C1 segment of cervical spinal cord (tissue), 14 donors: ENCODE results near the gene USP4.
"Not testable (repeated sequence)": the region's sequence is repeated elsewhere in the genome, so short reads cannot be mapped to it uniquely, and the experiment has no call there.

Experiments
- DNase-seq, 14 donors: peaks; one replicate each; lab custom pipeline; 2025; lab: John Stamatoyannopoulos, UW

The USP4 gene

DNA sequence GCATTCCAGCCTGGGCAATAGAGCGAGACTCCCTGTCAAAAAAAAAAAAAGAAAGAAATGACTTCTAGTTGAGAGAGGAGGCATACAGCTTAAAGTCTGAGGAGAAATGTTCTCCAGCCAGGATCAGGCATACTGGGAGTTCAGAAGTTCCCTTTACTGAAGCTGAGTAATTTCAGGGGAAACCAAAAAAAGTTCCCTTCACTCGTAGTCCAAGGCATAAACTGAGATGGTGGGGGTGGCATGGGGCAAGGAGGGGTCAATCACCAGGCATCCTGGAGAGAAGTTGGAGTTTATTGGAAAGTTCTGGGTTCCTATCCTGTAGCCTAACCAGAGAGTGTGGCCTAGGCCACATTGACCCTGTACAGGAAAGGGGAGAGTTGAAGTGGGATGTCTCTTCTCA lies 12.4 kb upstream of the USP4 start:
- DNase-seq: no peak

DNA sequence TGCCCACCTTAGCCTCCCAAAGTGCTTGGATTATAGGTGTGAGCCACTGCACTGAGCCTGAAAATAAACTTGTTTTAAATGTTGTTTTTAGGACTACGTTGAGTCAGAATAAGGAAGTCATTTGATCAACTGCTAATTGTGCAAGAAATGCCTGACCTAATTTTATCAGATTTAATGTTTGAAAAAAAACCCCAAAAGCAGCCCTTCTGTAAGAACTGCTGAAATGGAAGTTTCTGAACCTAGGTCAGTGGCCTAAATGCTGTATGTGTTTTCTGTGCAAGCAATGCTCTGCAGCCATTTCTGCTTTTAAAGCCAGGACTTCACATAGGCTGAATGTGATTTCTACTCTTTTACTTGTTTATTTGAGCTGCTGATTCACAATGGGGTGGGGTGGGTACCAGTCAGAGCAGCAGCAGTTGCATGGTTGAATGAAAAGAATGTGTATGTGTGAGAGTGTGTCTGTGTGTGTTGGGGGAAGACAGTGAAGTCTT lies 11.7 kb upstream of the USP4 start:
- DNase-seq: no peak

DNA sequence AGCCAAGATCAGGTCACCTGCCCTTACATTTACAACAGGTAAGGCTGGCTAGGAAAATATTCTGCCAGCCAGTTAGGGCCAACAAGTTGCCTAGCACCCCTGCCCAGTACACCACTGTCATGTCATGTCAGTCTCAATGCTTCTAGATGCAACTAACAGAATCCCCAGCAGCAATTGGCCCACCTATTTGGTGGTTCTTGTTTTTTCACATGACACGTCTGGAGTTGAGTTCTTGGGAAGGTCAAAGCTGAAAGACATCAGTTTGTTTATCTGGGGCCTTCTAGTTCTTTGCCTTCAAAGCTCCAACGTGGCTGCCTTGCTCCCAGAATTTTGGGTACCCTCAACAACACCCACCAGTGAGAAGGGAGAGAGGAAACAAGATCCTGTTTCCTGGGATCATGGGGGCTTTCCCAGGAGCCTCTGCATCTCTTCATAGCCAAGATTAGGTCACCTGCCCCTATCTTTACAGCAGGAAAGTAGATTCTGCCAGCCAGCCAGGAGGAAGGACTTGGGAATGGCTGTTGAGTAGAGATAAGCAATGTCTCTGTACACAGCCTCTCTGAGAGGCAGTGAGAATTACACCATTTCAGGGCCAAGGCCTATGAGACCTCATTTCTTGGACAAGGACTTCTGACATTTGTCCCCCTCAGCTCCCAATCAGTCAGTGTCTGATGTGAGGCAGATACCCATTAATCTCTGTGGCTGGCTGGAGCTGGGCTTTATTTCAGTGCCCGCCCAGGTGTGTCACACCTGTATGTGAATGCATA lies 9.7 kb upstream of the USP4 start:
- no peak for DNase-seq

DNA sequence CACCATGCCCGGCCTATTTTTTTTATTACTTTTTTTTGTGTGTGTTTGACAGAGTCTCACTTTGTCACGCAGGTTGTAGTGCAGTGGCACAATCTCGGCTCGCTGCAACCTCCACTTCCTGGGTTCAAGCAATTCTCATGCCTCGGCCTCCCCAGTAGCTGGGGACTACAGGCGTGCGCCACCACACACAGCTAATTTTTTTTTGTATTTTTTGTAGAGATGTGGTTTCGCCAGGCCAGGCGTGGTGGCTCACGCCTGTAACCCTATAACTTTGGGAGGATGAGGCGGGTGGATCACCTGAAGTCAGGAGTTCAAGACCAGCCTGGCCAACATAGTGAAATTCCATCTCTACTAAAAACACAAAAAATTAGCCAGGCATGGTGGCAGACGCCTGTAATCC lies 8.5 kb upstream of the USP4 start:
- not testable (repeated sequence) for DNase-seq

DNA sequence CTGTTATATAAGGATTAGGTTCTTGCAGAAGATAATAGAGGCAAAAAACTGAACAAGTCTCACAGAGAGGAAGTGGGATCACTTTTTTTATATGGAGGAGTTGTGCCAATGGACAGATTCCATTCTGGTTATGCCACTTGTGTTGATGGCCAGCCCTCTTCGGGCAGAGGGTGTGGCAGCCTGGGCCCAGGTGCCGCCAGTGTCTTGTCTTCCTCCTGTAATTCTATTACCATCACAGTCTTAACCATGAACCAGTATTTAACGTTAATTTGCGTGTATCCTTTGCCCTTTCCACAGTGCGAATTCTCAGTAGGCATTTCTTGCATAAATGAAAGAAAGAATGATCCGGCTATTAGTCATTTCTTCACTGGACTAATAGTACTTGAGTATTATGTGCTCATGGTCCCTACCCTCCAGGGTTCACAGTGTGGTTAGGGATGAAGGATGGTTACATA lies 7.0 kb upstream of the USP4 start:
- no peak for DNase-seq

DNA sequence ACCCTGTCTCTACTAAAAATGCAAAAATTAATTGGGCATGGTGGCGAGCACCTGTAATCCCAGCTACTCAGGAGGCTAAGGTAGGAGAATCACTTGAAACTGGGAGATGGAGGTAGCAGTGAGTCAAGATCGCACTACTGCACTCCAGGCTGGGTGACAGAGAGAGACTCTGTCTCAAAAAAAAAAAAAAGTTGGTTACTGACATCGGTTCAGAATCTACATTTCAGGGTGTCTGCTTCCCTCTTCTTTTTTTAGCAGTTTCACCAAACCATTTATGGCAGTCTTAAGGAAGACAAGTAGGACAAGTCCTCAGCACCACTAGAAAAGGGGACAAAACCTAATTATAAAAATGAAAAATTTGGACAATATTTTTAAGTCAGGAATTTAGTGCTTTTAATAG lies 3.3 kb upstream of the USP4 start:
- no peak for DNase-seq

DNA sequence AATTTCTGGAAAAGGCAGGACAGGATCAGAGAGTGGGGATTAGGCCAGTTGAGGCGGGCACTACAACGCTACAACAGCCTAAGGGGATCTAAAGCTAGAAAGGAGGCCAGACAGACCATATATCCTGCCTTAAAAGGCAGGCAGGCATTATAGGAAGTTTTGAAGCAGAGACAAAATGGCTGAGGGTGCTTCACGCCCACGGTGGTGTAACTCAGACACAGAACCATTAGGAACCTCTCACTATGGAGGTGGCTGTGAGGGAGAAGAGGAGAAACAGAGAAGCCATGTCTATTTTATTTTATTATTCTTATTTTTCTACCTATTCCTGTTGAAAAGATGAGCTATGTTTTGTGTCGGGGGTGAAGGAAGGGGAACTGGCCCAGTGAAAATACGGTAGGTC lies 2.1 kb upstream of the USP4 start:
- no peak for DNase-seq

DNA sequence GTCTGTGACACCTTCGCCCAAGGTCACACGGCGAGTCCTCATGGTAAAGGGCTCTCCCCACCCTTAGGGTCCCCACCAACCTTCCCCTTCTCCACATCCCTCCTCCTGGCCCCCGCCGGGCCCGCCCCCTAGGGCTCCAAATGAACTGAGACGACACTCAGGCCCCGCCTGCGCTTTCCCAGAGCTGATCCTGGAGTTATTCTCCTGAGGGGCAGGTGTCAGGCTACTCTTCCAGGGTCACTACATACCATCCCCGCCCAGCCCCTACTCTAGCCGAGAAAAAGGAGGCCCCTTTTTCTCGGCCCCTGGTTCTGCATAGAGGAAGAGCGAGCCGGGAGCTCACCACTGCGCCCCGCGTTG lies 292 bp downstream of the USP4 start:
- peak in 1 of 14 donors; percentile 65 for DNase-seq

DNA sequence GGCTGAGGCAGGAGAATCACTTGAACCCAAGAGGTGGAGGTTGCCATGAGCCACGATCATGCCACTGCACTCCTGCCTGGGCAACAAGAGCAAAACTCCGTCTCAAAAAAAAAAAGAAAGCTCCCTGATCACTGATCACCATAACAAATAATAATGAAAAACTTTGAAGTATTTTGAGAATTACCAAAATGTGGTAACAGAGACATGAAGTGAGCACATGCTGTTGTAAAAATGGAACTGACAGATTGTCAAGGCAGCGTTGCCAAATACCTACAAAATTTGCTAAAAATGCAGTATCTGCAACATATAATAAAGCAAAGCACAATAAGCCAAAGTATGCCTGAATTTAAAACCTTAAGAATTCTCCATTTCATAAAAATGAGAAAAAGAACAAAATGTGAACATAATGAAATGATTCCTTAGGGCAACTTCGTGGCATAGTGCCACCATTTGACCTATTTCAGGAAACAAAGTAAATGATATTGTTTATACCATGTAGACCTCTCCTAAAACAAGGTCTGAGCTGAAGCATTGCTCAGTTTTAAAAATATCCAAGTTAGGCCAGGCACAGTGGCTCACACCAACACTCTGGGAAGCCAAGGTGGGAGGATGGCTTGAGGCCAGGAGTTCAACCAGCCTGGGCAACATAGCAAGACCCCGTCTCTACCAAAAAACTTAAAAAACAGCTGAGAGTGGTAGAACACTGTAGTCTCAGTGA lies 5.8 kb downstream of the USP4 start:
- DNase-seq: no peak

DNA sequence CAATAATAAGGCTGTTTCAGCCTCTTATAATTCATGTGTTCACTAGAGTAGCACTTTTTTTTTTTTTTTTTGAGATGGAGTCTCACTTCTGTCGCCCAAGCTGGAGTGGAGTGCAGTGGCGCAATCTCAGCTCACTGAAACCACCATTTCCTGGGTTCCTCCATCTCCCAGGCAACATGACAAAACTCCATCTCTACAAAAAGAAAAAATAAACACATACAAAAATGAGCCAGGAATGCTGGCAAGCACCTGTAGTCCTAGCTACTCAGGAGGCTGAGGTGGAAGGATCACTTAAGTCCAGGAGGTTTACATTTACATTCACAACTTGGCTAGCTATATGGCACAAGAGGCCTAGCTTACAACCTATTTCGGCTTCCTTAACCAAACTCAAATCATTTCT lies 6.8 kb downstream of the USP4 start:
- DNase-seq: no peak

DNA sequence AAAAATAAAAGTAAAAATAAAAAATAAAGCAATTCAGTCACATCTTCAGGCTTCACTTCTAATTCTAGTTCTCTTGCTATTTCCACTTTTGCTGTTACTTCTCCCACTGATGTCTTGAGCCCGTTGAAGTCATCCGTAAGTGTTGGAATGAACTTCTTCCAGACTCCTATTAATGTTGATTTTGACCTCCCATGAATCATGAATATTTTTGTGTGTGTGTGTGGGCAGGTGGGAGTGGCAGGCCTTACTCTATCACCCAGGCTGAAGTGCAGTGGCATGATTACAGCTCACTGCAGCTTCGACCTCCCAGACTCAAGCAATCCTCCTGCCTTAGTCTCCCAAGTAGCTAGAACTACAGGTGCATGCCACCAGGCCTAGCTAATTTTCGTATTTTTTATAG lies 10.7 kb downstream of the USP4 start:
- DNase-seq: no peak

DNA sequence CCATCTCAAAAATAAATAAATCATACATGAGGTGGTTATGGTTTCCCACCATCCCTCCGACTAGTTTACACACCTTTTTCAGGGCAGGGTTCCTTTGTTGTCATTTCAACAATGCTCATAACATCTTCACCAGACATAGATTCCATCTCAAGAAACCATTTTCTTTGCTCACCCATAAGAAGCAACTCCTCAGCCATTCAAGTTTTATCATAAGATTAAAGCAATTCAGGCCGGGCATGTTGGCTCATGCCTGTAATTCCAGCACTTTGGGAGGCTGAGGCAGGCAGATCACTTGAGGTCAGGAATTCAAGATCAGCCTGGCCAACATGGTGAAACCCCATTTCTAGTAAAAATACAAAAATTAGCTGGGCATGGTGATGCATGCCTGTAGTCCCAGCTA lies 11.5 kb downstream of the USP4 start:
- not testable (repeated sequence) for DNase-seq

DNA sequence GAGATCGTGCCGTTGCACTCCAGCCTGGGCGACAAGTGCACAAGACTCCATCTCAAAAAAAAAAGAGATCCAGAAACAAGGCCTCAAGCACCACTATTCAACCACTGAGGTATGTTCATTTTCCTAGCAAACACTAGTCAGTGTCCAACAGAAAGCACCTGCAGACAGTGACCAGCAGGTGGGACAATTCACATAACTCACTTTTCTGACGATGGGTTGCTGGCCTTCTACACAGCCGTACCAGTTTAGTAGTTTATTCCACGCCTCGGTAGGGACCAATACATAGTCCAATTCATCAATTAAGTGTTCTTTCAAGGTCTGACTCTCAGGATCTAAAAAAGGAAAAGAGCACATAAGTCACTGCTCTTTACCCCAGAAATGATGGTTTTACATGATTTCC lies 12.4 kb downstream of the USP4 start:
- no peak for DNase-seq

DNA sequence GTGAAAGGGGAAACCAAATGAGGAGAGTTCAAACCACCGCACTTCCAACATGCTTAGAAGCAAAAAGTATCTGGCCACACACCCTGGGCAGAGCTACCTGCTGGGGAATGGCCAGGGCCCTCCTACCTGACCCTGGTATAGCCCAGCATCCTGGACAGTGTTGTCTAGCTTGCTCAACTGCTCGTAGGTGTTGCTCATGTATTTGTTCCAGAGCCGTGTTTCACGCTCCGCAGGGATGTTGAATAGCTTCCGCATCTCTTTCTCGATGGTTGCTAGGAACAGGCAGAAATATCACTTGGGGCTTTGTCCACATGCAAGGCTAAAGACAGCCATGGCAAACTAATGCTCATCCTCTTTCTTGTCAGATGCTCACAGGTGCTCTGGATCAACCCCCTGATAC lies 15.1 kb downstream of the USP4 start:
- no peak for DNase-seq

DNA sequence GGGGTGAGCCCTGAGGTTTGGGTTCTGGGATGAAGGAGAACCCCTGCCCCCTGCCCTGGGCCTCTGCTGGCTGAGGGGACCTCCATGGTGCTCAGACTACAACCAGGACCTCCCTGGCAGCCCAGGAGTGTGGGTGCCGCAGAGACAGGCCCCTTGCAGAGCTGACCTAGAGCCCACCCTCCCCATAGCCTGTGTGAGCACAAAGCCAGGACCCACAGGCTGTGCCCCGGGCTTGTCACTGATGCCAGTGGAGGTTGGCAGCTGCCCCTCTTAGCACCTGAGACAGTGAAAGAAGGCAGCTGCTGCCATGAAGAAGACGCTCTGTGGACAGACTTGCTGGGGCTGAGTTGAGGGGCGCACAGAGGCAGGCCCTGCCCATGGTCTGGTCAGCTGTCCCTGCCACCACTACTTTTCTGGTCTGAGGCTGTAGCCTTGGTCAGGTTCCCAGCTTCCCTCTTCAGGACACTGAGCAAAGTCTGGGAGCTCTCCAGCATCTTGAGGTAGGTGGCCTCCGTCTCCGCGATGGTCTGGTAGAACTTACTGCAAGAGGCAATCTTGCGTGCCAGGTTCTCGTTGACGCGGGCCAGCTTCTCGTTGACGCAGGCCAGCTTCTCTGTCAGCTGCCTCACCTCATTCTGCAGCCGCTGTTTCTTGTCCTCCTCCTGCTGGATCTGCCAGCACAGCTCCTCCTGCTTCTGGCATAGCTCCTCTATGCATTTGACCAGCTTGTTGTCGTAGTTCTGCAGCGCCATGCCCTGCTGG lies 23.0 kb downstream of the USP4 start:
- DNase-seq: peak in 1 of 14 donors; percentile 12

DNA sequence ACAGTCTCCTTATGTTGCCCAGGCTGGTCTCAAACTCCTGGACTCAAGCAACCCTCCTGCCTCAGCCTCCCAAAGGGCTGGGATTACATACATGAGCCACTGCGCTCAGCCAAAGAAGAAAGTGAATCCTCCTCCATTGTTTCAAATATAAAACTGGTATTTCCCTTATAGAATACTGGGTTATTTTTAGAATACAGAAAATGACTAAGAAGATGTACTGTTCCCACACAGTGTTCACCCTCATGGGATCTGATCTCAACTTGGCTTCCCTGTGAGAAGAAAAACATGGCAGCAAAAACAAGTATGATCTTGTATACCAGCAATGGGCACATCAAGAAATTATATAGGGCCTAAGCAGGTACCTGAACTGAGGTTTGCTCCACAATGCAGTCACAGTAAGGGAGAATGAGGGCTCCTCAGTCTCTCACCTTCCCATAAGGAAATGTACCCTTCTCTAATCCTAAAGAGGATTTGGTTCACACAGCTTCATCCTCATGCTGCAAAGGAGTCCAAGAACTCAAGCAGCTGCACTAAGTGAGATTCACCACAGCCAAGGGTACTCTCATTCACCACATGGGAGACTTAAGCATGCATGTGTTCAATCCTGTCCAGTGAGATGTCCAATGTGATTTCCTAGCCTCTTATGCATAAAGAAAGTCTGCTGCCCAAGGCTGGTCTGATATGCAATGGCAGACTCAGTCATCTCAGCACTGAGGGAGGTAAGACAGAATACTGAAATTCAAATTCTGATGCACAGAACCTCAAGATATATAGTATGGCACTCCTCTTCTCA lies 25.8 kb downstream of the USP4 start:
- no peak for DNase-seq

DNA sequence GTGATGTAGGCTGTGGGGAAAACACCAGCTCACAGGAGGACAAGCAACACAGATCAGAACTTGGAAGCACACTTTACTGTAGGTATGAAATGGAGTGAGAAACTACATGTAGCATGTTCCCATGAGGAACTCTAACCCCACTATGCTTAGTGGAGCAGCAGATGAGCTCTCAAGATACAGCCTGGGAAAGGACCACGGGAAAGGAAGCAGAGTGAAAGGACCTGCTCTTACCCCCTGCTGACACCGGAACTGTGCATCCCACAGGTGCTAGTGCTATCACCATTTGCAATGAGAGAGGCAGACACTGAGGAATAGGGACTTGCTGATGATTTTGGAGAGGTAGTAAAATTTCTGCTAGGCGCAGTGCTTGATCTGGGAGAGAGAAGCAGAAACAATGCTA lies 28.6 kb downstream of the USP4 start:
- no peak for DNase-seq

DNA sequence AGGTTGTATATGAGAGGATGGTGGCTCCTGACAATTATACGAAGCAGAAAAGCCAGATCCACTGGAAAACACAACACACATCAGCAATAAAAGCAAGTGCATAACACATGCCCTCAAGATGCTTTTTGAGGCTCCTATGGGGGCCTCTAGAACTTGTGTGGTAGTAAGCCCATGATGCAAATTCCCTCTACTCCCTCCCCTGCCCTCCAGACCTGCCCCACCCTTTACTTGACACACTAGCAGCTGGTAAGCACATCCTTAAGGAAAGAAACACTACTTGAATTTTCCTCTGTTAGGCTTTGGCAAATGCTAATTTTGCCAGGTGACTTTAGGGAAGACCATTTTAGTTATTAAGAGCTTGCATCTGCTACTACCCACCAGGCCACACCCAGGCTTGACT lies 29.2 kb downstream of the USP4 start:
- no peak for DNase-seq

DNA sequence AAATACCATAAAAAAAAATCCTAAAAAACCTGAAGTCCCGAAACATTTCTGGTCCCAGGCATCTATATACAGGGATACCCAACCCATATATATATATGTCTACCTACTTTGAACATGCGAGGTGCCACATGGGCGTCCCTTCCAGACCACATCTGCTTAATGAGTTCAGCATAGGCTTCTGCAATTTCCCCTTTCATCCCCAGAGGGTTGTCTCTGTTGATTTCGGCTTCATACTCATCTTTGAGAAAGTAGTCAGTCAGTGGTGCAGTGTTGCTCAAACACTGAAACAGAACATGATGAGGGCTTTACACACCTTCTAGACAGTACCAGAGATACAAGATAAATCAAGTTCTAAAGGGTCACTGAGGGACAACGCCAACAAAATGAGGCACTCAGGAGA lies 34.2 kb downstream of the USP4 start:
- no peak for DNase-seq

DNA sequence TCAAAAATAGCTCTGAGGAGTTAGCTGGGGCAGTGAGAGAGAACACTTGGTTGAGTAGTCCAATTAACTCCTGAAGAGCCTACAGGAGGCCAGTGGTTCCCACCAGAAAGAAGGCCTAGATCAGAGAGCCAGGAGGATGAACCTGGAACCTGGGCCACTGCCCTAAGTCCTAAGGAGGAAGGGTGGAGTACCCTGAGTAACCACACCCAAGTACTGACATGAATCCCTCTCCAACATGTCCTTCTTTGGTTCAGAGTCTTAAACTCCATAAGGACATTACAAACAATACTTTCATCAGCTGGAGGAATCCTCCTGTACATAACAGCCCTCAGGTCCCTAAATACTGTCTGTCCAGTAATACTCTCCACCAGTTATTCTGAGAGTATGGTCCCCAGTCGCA lies 37.2 kb downstream of the USP4 start:
- no peak for DNase-seq

DNA sequence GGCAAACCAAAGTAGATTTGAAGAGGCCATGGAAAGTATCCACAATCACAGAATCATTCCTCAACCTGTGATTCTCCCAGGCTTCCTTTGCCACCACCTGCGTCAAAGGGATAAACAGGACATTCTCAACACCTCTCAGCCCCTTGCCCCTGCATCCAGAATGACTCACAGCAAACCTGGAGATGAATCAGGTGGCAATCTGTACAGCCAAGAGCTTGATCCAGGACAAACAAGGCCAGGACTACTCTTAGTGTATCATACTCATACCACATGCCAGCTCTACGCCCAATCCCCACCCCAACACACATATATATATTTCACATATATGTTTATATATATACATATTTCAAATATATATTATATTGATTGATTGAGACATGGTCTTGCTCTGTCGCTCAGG lies 39.3 kb downstream of the USP4 start:
- DNase-seq: no peak

DNA sequence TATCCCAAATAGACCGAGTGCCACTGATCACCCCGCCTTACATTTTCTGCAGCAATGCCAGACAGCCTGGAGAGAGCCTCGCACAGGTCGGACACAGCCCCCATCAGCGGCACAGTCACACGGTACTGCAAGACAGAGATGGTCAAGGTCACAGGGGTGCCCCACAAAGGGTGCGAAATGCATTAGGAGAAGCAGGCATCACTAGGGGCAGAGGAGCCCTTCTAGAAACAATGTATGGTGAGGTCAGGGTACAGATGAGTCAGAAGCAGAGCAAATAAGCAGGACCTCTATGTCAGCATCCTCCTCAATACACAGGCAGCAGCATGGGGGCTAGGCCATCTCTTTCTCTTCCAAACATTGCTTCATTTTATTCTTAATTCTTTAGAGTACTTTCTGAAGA lies 41.3 kb downstream of the USP4 start:
- no peak for DNase-seq
